Measurements from ENCODE around the gene CCDC102B.
A peak's percentile ranks its signal among the peaks of the same experiment; 100 is the strongest.

CCDC102B gene

DNA sequence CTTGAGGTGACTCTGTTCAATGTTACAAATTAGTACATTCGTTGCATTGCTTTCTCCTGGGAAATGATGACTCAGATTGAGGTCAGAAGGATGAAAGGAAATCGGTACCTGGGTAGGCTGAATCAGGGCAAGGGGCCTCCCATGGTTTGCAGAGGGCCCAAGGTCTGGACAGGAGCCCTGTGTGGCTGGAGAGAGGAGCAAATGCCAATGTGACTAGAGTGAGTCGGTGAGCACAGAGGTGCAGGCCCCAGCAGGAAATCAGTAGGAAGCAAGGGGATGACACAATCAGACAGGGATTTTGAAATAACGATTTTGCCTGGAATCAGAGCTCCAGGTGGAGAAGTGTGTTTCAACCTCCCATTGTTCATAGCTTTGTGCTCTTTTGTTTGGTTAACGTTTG, 118.9 kb downstream of the CCDC102B start:
- in situ Hi-C loops (cut with HindIII; ENCODE audit: low sequenced_read_pairs) = no loop called here
- DNase-seq (ENCODE audit: low read depth, low spot score) = peak; percentile 7

DNA sequence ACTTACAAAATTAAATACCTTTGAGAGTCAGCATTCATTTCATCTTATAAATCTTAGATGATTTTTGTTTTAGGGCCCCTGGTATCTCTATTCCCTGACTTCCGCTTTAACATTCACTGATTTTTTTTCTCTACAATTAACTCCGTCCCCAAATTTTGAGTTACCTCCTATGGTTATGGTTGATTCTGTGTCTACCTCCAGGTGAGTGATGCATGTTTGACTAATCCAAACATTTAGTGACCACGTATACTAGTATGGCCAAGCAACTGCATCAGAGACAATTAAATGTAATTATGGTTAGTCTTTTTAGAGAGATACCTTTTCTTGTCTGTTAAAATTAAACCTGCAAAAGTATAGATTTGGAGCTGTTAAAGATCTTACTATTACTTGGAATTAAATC, 120.3 kb downstream of the CCDC102B start:
- TF ChIP-seq, protein P1, sequence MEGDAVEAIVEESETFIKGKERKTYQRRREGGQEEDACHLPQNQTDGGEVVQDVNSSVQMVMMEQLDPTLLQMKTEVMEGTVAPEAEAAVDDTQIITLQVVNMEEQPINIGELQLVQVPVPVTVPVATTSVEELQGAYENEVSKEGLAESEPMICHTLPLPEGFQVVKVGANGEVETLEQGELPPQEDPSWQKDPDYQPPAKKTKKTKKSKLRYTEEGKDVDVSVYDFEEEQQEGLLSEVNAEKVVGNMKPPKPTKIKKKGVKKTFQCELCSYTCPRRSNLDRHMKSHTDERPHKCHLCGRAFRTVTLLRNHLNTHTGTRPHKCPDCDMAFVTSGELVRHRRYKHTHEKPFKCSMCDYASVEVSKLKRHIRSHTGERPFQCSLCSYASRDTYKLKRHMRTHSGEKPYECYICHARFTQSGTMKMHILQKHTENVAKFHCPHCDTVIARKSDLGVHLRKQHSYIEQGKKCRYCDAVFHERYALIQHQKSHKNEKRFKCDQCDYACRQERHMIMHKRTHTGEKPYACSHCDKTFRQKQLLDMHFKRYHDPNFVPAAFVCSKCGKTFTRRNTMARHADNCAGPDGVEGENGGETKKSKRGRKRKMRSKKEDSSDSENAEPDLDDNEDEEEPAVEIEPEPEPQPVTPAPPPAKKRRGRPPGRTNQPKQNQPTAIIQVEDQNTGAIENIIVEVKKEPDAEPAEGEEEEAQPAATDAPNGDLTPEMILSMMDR (IDR thresholded peaks at IDR 0.05; ENCODE audit: low read depth, low read length) = no peak
- H3K4me3 ChIP-seq (ENCODE audit: low read depth, low read length) = no peak overlapping the region
- in situ Hi-C loops (cut with HindIII; ENCODE audit: low sequenced_read_pairs) = no loop called here
- no peak for DNase-seq (ENCODE audit: low read depth, low spot score)

More for the DNA sequence above, 118.9 kb downstream of the CCDC102B start:
- no peak overlapping the region for H3K4me3 ChIP-seq (ENCODE audit: low read depth, low read length)
- TF ChIP-seq, protein P1 (IDR thresholded peaks at IDR 0.05; ENCODE audit: low read depth, low read length) = no peak

DNA sequence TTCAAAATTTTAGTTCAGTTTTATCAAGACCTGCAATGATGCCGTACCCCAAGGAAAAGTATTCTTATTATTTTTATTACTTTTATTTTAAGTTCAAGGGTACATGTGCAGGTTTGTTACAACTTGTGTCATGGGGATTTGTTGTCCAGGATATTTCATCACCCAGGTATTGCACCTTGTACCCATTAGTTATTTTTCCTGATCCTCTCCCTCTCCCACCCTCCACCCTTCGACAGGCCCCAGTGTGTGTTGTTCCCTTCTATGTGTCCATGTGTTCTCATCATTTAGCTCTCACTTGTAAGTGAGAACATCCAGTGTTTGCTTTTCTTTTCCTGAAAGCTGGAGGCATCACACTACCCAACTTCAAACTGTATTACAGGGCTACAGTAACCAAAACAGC, 122.0 kb downstream of the CCDC102B start:
- H3K4me3 ChIP-seq (ENCODE audit: low read depth, low read length) = no peak overlapping the region
- no peak for DNase-seq (ENCODE audit: low read depth, low spot score)
- TF ChIP-seq, protein P1 (IDR thresholded peaks at IDR 0.05; ENCODE audit: low read depth, low read length) = no peak
- in situ Hi-C loops (cut with HindIII; ENCODE audit: low sequenced_read_pairs) = no loop called here

DNA sequence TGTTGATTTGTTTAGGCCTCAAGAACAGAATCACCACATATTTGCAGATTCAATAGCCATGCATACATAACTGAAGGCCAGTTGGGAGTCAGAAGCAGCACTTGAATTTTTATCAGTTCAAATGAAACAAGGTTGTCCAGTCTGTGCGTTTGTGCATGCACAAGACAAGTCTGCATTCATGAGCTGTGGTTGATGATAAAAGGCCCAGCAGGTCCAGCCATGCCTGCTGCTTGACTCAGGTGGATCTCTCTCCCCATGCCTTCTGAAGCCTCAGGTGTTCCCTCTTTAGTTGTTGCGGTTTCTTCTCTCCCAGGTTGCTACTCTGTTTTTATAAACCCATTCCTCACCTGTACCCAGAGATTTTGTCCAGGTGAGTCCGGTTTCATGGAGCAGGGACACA, 124.5 kb downstream of the CCDC102B start:
- H3K4me3 ChIP-seq (ENCODE audit: low read depth, low read length) = no peak overlapping the region
- TF ChIP-seq, protein P1 (IDR thresholded peaks at IDR 0.05; ENCODE audit: low read depth, low read length) = no peak
- no peak for DNase-seq (ENCODE audit: low read depth, low spot score)
- in situ Hi-C loops (cut with HindIII; ENCODE audit: low sequenced_read_pairs) = no loop called here

DNA sequence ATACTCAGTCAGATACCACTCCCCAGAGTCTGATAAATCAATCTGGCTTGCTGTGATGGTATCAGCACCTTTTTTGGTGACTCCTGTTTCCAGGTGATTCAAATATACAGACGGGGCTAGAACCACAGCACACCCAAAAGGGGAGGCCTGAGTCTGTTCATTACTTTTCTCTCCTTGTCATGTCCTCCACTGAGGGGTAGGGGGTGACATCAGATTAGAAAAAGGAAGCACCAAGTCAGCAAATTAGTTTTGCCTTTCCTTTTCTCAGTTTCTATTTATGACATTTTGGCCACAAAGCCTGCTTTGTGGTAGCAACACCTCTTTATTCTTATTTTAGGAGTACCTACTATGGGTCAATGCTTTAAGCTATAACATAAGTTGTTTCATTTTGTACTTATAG, 127.4 kb downstream of the CCDC102B start:
- peak; percentile 1 for DNase-seq (ENCODE audit: low read depth, low spot score)
- in situ Hi-C loops (cut with HindIII; ENCODE audit: low sequenced_read_pairs) = no loop called here
- TF ChIP-seq, protein P1 (IDR thresholded peaks at IDR 0.05; ENCODE audit: low read depth, low read length) = peak; percentile 35
- no peak overlapping the region for H3K4me3 ChIP-seq (ENCODE audit: low read depth, low read length)

DNA sequence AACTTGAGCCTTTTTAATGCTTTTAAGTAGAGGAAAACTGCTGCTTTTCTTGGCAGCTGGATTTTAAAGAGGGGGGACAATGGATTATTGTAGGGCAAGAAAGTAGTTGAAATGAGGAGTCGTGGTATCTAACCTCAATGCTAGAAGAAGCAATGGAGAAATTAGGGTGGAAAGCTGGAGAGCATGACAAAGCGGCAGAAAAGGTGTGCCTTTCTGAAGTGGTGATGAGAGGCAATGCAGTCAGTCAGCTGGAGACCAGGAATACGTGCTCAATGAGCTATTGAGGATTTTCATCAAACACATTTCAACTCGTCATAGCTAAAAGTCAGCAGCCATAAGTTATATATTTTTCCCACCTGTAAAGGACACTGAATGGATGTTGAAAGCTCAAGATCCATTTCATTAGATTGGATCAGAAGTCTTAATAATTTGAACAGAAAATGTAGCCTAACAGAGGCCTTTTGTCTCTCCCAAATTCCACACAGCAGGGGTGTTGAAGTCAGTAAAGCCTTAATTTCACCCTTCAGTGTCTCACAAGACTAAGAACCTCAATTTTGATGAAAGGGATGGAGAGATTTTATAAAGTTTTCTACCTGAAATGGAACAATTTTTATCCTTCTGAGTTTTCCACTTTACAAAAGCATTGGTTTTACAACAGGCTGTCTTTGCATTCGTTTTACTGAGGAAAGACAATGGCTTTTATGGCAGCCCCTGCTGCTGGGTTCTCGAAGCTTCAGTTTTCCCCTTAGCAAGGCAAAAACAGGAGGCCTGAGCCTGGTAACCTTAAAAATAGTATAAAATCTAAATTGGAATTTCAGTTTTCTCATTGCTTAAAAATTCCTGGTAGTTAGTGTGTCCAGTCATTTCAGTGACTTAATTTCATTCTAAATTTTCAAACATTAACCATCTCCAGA, 131.1 kb downstream of the CCDC102B start:
- TF ChIP-seq, protein P1 (IDR thresholded peaks at IDR 0.05; ENCODE audit: low read depth, low read length) = no peak
- DNase-seq (ENCODE audit: low read depth, low spot score) = no peak
- in situ Hi-C loops (cut with HindIII; ENCODE audit: low sequenced_read_pairs) = no loop called here
- H3K4me3 ChIP-seq (ENCODE audit: low read depth, low read length) = no peak overlapping the region

Measured in astrocyte of the spinal cord (primary cell).